ENCODE results near the gene MIER2.

MIER2 gene

GRCh38 chr19:336067-336614 lies 8.5 kb downstream of the MIER2 start:
- TF ChIP-seq CTCF (IDR thresholded peaks at IDR 0.05; ENCODE audit: low read depth, low read length), result no peak
- no peak overlapping the region for H3K4me3 ChIP-seq (replicated peaks in 1 of 2; ENCODE audit: low read depth in 2 of 2, low read length in 2 of 2)
- DNase-seq (ENCODE audit: low read depth in 2 of 2), result peak in 1 of 2 donors; percentile 11

- H3K4me3 ChIP-seq (replicated peaks in 1 of 2; ENCODE audit: low read depth in 2 of 2, low read length in 2 of 2), result no peak overlapping the region
- no peak for DNase-seq (ENCODE audit: low read depth in 2 of 2)
- no peak for TF ChIP-seq CTCF (IDR thresholded peaks at IDR 0.05; ENCODE audit: low read depth, low read length)
Observed at GRCh38 chr19:335486-336066, 9.0 kb downstream of the MIER2 start.

GRCh38 chr19:335072-335471 lies 9.5 kb downstream of the MIER2 start:
- no peak overlapping the region for H3K4me3 ChIP-seq (replicated peaks in 1 of 2; ENCODE audit: low read depth in 2 of 2, low read length in 2 of 2)
- TF ChIP-seq CTCF (IDR thresholded peaks at IDR 0.05; ENCODE audit: low read depth, low read length), result no peak
- DNase-seq (ENCODE audit: low read depth in 2 of 2), result no peak

- TF ChIP-seq CTCF (IDR thresholded peaks at IDR 0.05; ENCODE audit: low read depth, low read length), result no peak
- no peak for DNase-seq (ENCODE audit: low read depth in 2 of 2)
- no peak overlapping the region for H3K4me3 ChIP-seq (replicated peaks in 1 of 2; ENCODE audit: low read depth in 2 of 2, low read length in 2 of 2)
Observed at GRCh38 chr19:334296-335071, 10.1 kb downstream of the MIER2 start.

GRCh38 chr19:330503-330902 lies 14.1 kb downstream of the MIER2 start:
- TF ChIP-seq CTCF (IDR thresholded peaks at IDR 0.05; ENCODE audit: low read depth, low read length), result no peak
- H3K4me3 ChIP-seq (replicated peaks in 1 of 2; ENCODE audit: low read depth in 2 of 2, low read length in 2 of 2), result no peak overlapping the region
- no peak for DNase-seq (ENCODE audit: low read depth in 2 of 2)

GRCh38 chr19:329876-330275 lies 14.7 kb downstream of the MIER2 start:
- DNase-seq (ENCODE audit: low read depth in 2 of 2), result no peak
- no peak for TF ChIP-seq CTCF (IDR thresholded peaks at IDR 0.05; ENCODE audit: low read depth, low read length)
- no peak overlapping the region for H3K4me3 ChIP-seq (replicated peaks in 1 of 2; ENCODE audit: low read depth in 2 of 2, low read length in 2 of 2)

Data from cardiac fibroblast (primary cell).